Measurements from ENCODE around the gene MINDY4.

MINDY4 gene

GRCh38 chr7:30934732-30935568 is 163.7 kb downstream of the MINDY4 start:
- DNase-seq, result no peak

DNA sequence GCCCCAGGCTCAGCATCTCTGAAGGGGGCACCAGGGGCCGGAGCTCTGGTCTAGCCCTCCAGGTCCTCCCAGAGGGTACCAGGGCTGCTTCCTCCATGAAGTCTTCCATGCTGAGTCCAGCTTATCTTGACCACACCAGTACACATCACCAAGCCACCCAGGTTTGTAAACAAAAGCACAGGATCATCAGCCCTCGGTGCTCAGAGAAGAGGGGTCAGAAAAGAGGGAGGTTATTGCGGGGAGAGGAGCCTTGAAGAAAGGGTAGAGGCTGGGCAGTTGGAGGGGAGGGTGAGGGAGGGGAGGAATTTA is 164.3 kb downstream of the MINDY4 start:
- no peak for DNase-seq

DNA sequence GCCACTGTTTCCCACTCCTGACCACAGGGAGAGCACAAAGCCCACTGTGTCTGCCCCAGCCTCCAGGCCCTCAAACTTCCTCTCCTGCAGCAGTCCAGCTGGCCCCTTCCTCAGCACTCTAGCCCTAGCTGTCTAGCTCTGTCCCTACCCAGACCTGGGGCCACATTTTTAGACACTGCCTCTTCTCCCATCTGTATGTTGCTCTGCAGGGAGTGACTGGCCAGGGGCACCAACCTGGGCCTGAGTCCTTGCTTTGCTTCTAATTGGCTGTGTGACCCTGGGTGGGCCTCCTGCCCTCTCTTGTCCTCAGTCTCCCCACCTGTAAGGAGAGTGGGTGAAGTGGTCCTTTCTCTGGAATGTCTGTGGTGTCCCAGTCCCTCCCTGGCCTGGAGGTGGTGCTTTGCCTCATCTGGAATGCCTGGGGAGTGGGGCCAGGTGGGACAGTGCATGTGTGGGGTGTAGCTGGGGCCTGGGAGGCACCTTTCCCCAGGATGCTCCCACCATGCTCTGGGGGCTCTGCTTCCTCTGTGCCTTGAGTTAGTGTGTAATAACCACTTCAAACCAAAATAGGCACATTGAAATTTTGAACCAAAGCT is 165.5 kb downstream of the MINDY4 start:
- no peak for DNase-seq

- no peak for DNase-seq
These were observed 166.2 kb downstream of the MINDY4 start for GRCh38 chr7:30937416-30937815.

- peak; percentile 44 to 64 for DNase-seq
These were observed 167.5 kb downstream of the MINDY4 start for GRCh38 chr7:30938435-30939316.

DNA sequence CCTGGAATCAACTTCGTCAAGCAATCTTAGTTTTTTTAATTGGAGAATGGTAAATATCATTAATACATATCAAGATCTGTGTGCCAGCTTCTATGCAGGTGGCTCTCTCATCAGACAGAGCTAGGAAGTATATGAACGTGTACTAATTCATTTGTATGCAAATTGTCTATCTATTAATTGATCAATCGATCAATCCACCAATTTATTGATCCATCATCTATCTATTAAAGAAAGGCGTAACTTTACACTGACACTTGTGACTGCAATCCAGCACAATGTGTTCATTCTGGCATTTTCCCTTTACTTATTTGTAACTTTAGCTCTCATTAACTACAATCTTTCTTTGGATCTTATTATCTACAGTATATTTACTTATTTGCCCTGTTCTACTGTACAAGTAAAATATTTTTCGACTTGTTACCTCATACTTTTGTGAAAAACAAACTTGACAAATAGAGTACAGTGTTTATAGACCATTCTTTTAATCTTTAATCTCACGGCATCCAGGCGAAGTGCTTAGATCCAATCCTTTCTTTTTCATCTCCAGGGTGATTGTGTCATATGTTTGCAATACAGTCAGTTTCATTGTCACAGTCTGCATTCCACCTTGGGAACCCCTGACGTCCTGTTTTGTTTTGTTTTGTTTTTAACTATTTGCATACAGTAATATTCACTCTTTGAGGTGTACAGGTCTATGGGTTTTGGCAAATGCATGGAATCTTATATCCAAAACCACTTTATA is 170.5 kb downstream of the MINDY4 start:
- DNase-seq, result no peak
